A549 treated with CORT108297 at 1 μM for 4 hours (cell line): ENCODE data around the gene SCLY. TPM values are rescaled to one million over a fixed set of nuclear protein-coding genes. Genes with fewer than 3 reads are reported as not detected.

ENCODE experiments used
- total RNA-seq: library from RNA; stranded (reverse); fragments of 200-300 nt; extraction: Qiagen RNA extraction; gene quantifications from 5 replicates; pipeline ENCODE4 v1.2.3, GENCODE V29; 2022

Gene SCLY, protein sequence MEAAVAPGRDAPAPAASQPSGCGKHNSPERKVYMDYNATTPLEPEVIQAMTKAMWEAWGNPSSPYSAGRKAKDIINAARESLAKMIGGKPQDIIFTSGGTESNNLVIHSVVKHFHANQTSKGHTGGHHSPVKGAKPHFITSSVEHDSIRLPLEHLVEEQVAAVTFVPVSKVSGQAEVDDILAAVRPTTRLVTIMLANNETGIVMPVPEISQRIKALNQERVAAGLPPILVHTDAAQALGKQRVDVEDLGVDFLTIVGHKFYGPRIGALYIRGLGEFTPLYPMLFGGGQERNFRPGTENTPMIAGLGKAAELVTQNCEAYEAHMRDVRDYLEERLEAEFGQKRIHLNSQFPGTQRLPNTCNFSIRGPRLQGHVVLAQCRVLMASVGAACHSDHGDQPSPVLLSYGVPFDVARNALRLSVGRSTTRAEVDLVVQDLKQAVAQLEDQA
- 20.0 to 25.8 TPM (median 22.6 TPM) in 5 replicates for total RNA-seq

DNA sequence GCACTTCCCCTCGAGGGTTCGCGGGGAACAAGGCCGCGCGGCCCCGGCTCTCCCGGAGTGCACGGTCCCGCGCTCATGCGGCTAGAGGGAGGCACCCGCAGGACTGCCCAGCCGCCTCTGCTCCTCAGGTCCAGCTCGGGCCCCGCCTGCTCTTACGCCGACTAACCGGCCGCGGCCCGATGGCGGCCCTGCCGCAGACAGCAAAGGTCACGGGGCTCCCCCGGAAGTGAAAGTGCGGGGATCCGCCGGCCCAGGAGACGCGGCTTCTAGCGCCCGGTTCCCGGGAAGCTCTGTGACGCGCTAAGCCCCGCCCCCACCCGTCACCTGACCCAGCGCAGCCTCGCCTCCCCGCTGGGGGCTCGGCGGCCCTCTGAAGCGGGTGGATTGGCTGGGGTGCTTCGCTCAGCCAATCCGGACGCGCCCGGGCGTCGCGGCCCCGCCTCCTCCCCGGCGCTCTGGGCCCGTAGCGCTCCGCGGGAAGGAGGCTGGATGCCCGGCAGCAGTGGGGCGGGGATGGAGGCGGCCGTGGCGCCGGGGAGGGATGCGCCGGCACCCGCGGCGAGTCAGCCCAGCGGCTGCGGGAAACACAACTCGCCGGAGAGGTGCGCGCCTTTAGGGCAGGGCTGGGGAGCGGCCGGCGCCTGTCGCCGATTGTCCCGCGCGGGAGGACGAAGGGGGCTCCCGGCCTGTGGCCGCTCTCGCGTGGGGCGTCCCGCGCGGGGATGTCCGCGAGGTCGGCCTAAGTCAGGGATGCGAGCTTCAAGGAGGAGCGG is at the start of gene SCLY:
Gene SCLY, plus strand, starts transcription at position 460 of the 773 bp plus-strand sequence. Its CDS starts 54 bp downstream, at position 514.

DNA sequence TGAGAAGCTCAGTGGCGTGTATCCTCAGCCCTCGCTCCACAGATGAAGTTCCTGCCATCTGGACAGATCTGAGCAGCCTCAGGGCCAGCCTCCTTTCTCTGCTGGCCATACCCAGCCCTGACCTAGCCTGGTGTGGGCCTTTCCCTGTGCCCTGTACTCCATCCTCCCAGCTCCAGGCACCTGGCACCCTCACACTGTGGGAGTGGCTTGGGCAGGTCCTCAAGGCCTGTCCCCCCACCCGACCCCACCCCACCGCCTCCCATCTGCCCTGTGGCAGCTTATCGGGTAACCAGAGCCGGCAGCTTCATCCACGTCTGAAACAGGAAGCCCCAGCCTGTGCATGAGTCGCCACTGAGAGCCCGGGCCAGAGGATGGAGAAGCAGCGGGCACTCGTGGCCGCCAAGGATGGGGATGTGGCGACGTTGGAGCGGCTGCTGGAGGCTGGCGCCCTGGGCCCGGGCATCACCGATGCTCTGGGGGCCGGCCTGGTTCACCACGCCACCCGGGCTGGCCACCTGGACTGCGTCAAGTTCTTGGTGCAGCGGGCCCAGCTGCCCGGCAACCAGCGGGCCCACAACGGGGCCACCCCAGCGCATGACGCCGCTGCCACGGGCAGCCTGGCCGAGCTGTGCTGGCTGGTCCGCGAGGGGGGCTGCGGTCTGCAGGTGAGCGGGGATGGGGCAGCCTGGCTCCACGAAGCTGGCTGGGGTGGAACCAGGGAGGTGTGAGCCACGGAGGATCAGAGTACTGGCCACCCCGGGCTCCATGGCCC is 39.4 kb downstream of the SCLY start, which contains the start of gene ESPNL:
Gene ESPNL, plus strand, starts transcription at position 292 of the 772 bp plus-strand sequence. Its CDS starts 80 bp downstream, at position 372.

DNA sequence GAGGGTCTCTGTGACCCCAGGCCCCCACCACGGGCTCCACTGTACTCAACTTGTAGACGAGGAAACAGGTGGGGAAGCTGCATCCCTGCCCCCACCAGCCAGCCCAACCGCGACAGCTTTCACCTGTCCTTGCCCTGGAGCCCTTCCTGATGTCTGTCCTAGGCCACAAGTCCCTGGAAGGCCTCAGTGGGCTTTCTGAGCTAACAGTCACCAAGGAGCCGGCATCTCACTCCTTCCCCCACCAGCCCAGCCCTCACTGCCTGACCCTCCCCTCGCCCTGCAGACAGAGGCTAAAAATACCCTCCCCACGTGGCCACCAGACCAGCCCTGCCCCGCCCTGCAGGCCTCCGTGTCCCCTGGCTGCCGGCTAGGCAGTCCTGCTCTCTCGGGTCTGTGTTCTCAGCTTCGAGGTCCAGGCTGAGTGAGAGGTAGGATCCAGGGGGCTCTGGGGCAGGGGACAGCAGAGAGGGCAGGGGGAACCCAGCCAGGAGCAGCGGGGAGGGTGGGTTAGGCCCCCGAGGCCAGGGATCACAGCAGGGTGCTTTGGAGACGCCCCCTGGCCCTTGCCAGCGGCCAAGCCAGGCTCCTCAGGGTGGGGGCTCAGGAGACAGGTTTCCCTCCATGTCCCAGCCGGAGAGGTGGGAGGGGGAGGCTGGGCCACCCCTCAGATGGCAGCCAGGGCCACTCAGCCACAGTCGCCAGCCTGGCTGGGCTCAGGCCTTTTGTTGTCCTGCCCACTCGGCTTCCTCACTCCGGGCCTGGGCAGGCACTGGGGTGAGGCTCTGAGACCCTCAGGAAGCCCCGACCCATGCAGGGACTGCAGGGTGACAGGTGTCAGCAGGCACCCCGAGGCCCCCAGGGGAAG is 77.8 kb downstream of the SCLY start, which contains the start of gene KLHL30:
Gene KLHL30, plus strand, starts transcription at position 338 of the 865 bp plus-strand sequence. CDS start 2,087 bp downstream, outside the sequence.

Other genes with a start within 250 kb of the SCLY start
- gene RAMP1, start 201.4 kb upstream of the SCLY start, total RNA-seq = 0.32 TPM in 1 of 5 replicates, not detected in the others
- 46.8 to 54.0 TPM (median 49.0 TPM) in 5 replicates for gene UBE2F, start 94.0 kb upstream of the SCLY start, total RNA-seq
- 0.12 to 0.36 TPM (median 0.22 TPM) in 5 replicates for gene ESPNL, start 39.3 kb downstream of the SCLY start, total RNA-seq
- gene KLHL30, start 77.7 kb downstream of the SCLY start, total RNA-seq = 0.12 to 0.24 TPM (median 0.16 TPM) in 5 replicates
- gene ERFE, start 98.0 kb downstream of the SCLY start, total RNA-seq = 5.1 to 10.4 TPM (median 7.6 TPM) in 5 replicates
- 39.2 to 43.3 TPM (median 40.5 TPM) in 5 replicates for gene ILKAP, start 142.7 kb downstream of the SCLY start, total RNA-seq
- gene HES6, start 179.0 kb downstream of the SCLY start, total RNA-seq = 7.7 to 16.1 TPM (median 15.7 TPM) in 5 replicates
- gene PER2, start 227.6 kb downstream of the SCLY start, total RNA-seq = 3.1 to 6.1 TPM (median 4.6 TPM) in 5 replicates